HepG2 (cell line): ENCODE data around the gene IGSF21. TPM values are rescaled to one million over a fixed set of nuclear protein-coding genes. Genes with fewer than 3 reads are reported as not detected.

Experiments used
- ATAC-seq: fragments of 200-7000 bp; cut with Tn5 transposase; 3 replicates; pipeline ENCODE4 v1.9.1; 2020; ENCODE audit warnings: mild to moderate bottlenecking, moderate library complexity
- BruUV-seq: library from RNA; stranded (reverse); fragments of 400-500 nt; replicated peaks from 2 replicates; lab custom pipeline; 2021; lab: Mats Ljungman, UMichigan
- CTCF ChIA-PET: fragments of 300-600 bp; formaldehyde crosslinking; extraction: SDS; loops from one replicate; lab custom pipeline; 2021; ENCODE audit warnings: low total read pairs, inconsistent platforms, low intra/inter-chr PET ratio; lab: Yijun Ruan, JAX
- POLR2A ChIA-PET: fragments of 350-600 bp; sonication (Branson Sonifier 250); formaldehyde crosslinking; loops from one replicate; lab custom pipeline; 2020; ENCODE audit warnings: antibody characterized with exemption, inconsistent platforms; lab: Yijun Ruan, JAX
- DNase-seq: peaks from one replicate; pipeline ENCODE4 v3.0.0-alpha.2; 2015; ENCODE audit warnings: low spot score
- FAIRE-seq: peaks from 3 replicates; lab custom pipeline; 2011; peaks lifted over from hg19 to GRCh38; lab: Jason Lieb, UNC
- H2AFZ ChIP-seq: one replicate; pipeline ENCODE4 v1.6.1; 2011; ENCODE audit warnings: low read length, inconsistent platforms
- H3K27ac ChIP-seq: fragments of 300-600 bp; 3 replicates; pipeline ENCODE4 v1.8.0; 2011; ENCODE audit warnings: mixed run types, mild to moderate bottlenecking, mixed read lengths, low read length, inconsistent platforms; ENCODE audit not compliant: insufficient read depth; ENCODE audit errors: extremely low read length
- H3K27me3 ChIP-seq, 2 experiments: fragments of 200-600 bp in 1 of 2; 2 replicates in 1 of 2; 3 replicates in 1 of 2; pipeline versions ENCODE4 v1.6.0 to v1.8.0; 2011; ENCODE audit warnings: low read length in 2 of 2, mild to moderate bottlenecking in 2 of 2, moderate library complexity in 2 of 2, inconsistent platforms in 1 of 2; ENCODE audit not compliant: insufficient read depth in 2 of 2, control insufficient read depth in 1 of 2
- H3K36me3 ChIP-seq, 2 experiments: fragments of 200-600 bp in 1 of 2; replicated peaks in 1 of 2; 2 replicates in 1 of 2; 3 replicates in 1 of 2; pipeline versions ENCODE4 v1.5.1 to v1.8.0; 2011; ENCODE audit warnings: low read length in 2 of 2, inconsistent platforms in 1 of 2; ENCODE audit not compliant: insufficient read depth in 2 of 2, control insufficient read depth in 1 of 2
- H3K4me1 ChIP-seq: 2 replicates; pipeline ENCODE4 v1.5.1; 2012; ENCODE audit warnings: low read length, inconsistent platforms; ENCODE audit not compliant: insufficient read depth
- H3K4me2 ChIP-seq: 2 replicates; pipeline ENCODE4 v1.6.0; 2011; ENCODE audit warnings: low read depth, low read length, inconsistent platforms
- H3K4me3 ChIP-seq, 3 experiments: fragments of 200-600 bp in 1 of 3; sonication (generic), shearing (Covaris generic) in 1 of 3; replicated peaks in 1 of 3; 2 replicates each; pipeline ENCODE4 v1.5.1; 2011 to 2016; ENCODE audit warnings: low read length in 3 of 3, inconsistent platforms in 2 of 3, low read depth in 2 of 3, mild to moderate bottlenecking in 2 of 3, control low read depth in 1 of 3, mixed read lengths in 1 of 3; ENCODE audit not compliant: insufficient read depth in 1 of 3
- H3K79me2 ChIP-seq: one replicate; pipeline ENCODE4 v1.6.1; 2011; ENCODE audit warnings: low read length, inconsistent platforms; ENCODE audit not compliant: insufficient read depth
- H3K9ac ChIP-seq: 2 replicates; pipeline ENCODE4 v1.6.0; 2011; ENCODE audit warnings: mild to moderate bottlenecking, low read depth, low read length, inconsistent platforms; ENCODE audit not compliant: insufficient read depth
- H3K9me3 ChIP-seq: 2 replicates; pipeline ENCODE4 v1.5.1; 2012; ENCODE audit warnings: mild to moderate bottlenecking, low read length
- H4K20me1 ChIP-seq: 2 replicates; pipeline ENCODE4 v1.6.0; 2011; ENCODE audit warnings: inconsistent platforms, mild to moderate bottlenecking, low read length, moderate library complexity; ENCODE audit not compliant: insufficient read depth
- ATF6 ChIP-seq: sonication (generic); formaldehyde crosslinking; conservative IDR thresholded peaks from 2 replicates; pipeline ENCODE4 v1.4.0; 2020; ENCODE audit warnings: missing genetic modification reagents
- DMTF1 ChIP-seq: sonication (generic); formaldehyde crosslinking; IDR thresholded peaks from 2 replicates; pipeline ENCODE4 v1.4.0; 2020; ENCODE audit warnings: mild to moderate bottlenecking, missing genetic modification reagents
- MAFF ChIP-seq: IDR thresholded peaks from 2 replicates; pipeline ENCODE4 v1.6.1; 2011; ENCODE audit warnings: low read depth, low read length, improper control_type of control experiment
- MAFK ChIP-seq, 2 experiments: IDR thresholded peaks in 1 of 2; conservative IDR thresholded peaks in 1 of 2; 2 replicates each; pipeline ENCODE4 v1.6.1; 2011; ENCODE audit warnings: improper control_type of control experiment in 2 of 2, low read length in 2 of 2
- ZFP36 ChIP-seq: fragments of 150-350 bp; IDR thresholded peaks from 2 replicates; pipeline ENCODE4 v1.6.1; 2018; ENCODE audit warnings: borderline replicate concordance, low read length, low read depth; ENCODE audit not compliant: partially characterized antibody
- WGBS: methylation state at CpG from one replicate; pipeline ENCODE4 v1.1.6; 2017; ENCODE audit warnings: low lambda C conversion rate; 5-methylcytosine and 5-hydroxymethylcytosine counted together
- in situ Hi-C: cut with HindIII; loops from 2 replicates; pipeline ENCODE4 v1.10.0; 2017; ENCODE audit warnings: low pct_unique_long_range_greater_than_20kb; ENCODE audit not compliant: extremely low pct_ligation_motif_present
- intact Hi-C: fragments of 100-400 bp; cut with micrococcal nuclease; formaldehyde crosslinking; loops from one replicate; pipeline ENCODE4 v1.10.0; 2022; ENCODE audit not compliant: unreplicated experiment
- polyA plus RNA-seq, 8 experiments: library from polyadenylated mRNA; depleted of rRNA in 3 of 8; stranded (reverse) in 7 of 8; unstranded in 1 of 8; fragments of >200 nt; fragmentation: Illumina TruSeq in 4 of 8; extraction: Trizol in 4 of 8; gene quantifications; 2 replicates each; pipeline versions ENCODE4 v1.2.1 to v1.2.3, GENCODE V29; 2011 to 2016; ENCODE audit warnings: low read depth in 4 of 8, missing spikeins in 1 of 8, mixed read lengths in 1 of 8; ENCODE audit not compliant: insufficient read depth in 1 of 8
- total RNA-seq, 5 experiments: library from RNA; depleted of rRNA; stranded (reverse); fragments of >200 nt; fragmentation: Illumina TruSeq; extraction: Trizol; gene quantifications; 2 replicates each; pipeline ENCODE4 v1.2.3, GENCODE V29; 2016; ENCODE audit warnings: low read depth in 1 of 5

Gene IGSF21
- total and polyA plus RNA-seq, 2 of the 13 experiments (the other 11 are each of a cell fraction or from before 2014, with no cell fraction given) = not detected

DNA sequence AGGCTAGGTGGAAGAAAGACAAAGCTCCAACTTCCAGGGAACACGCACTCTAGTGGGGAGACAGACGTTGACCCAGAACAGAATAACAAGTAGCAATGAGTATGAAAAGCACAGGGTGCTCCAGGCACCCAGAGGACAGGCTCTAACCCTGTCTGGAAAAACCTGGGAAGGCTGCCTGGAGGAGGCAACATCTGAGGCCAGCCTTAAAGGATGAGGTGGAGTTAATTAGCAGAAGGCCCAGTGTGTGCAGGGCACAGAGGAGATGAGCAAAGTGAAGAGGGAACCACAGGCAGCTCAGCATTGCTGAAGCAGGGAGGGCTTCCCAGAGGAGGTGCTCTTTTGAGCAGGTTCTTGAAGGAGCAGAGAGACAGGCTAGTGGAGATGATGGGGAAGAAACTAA, 246.4 kb downstream of the IGSF21 start:
- H3K4me3 ChIP-seq = no peak overlapping the region
- intact Hi-C loops (no loop called here), in situ Hi-C loops (no loop called here)
- no peaks in the 10 kb centered on the region for H4K20me1 ChIP-seq
- no peaks in the 10 kb centered on the region for H3K9me3 ChIP-seq
- 0% methylated on average over 2 of the region's 2 CpGs for WGBS
- no peaks in the 10 kb centered on the region for H3K79me2 ChIP-seq
- peaks cover 0 to 35% of the 10 kb centered on the region in 2 experiments; a peak in 4 of 5 replicates for H3K27me3 ChIP-seq
- no peaks in the 10 kb centered on the region for H3K36me3 ChIP-seq
- H3K4me1 ChIP-seq = no peaks in the 10 kb centered on the region
- FAIRE-seq (no peak), ATAC-seq (no peak), DNase-seq (no peak)
- no peak overlapping the region for H3K4me2 ChIP-seq
- ChIA-PET POLR2A (no interaction called here), CTCF (no interaction called here)
- peak; percentile 21 for TF ChIP-seq ZFP36
- TF ChIP-seq ATF6 (CRISPR knock-in tag) = no peak
- H2AFZ ChIP-seq = no peak overlapping the region
- H3K27ac ChIP-seq = no peak overlapping the region
- no TSS peak for BruUV-seq
- no peak overlapping the region for H3K9ac ChIP-seq

GRCh38 chr1:18354612-18355011, 247.0 kb downstream of the IGSF21 start:
- Histone ChIP-seq H3K9me3 (no peaks in the 10 kb centered on the region), H3K27ac (no peak overlapping the region), H2AFZ (no peak overlapping the region), H3K4me2 (no peak overlapping the region), H3K27me3 (peaks cover 0 to 35% of the 10 kb centered on the region in 2 experiments; a peak in 4 of 5 replicates), H3K9ac (no peak overlapping the region)
- no TSS peak for BruUV-seq
- in situ Hi-C loops (no loop called here), intact Hi-C loops (no loop called here)
- peak; percentile 17 to 75; a peak in 2 of 4 replicates for TF ChIP-seq MAFK (conservative IDR thresholded peaks at IDR 0.05 in 1 of 2, IDR thresholded peaks at IDR 0.05 in 1 of 2; ENCODE audit: low read length in 2 of 2)
- TF ChIP-seq DMTF1 (CRISPR knock-in tag) = no peak
- peak; percentile 51 for TF ChIP-seq MAFF
- TF ChIP-seq, all 625 proteins: peak for 2
- Histone ChIP-seq H3K36me3 (no peaks in the 10 kb centered on the region), H3K4me1 (no peaks in the 10 kb centered on the region), H4K20me1 (no peaks in the 10 kb centered on the region), H3K4me3 (no peak overlapping the region), H3K79me2 (no peaks in the 10 kb centered on the region)
- CTCF ChIA-PET = no interaction called here
- 0% methylated on average over 3 of the region's 3 CpGs for WGBS
- POLR2A ChIA-PET = no interaction called here
- no peak for ATAC-seq
- DNase-seq = no peak
- FAIRE-seq = no peak
